ENCODE results near the gene KRTAP5-10.
"Not testable (repeated sequence)": the region's sequence is repeated elsewhere in the genome, so short reads cannot be mapped to it uniquely, and the experiment has no call there.

DNA sequence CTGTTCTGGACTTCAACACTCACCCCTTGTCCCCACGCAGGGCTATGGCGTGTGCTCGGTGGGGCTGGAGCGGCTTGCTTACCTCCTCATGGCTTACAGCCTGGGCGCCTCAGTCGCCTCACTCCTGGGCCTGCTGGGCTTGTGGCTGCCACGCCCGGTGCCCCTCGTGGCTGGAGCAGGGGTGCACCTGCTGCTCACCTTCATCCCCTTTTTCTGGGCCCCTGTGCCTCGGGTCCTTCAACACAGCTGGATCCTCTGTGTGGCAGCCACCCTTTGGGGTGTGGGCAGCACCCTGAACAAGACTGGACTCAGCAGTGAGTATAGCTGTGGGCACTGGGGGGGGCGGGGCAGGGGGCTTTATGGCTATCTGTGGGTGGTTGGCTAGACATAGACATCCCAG, 37.9 kb downstream of the KRTAP5-10 start:
- not testable (repeated sequence) for TF ChIP-seq CTCF (conservative IDR thresholded peaks at IDR 0.05); ZFX (IDR thresholded peaks at IDR 0.05)

All from C4-2B (cell line).